ENCODE data around the gene TRAF3IP1.
"Not testable (repeated sequence)": the region's sequence is repeated elsewhere in the genome, so short reads cannot be mapped to it uniquely, and the experiment has no call there.

Gene TRAF3IP1

DNA sequence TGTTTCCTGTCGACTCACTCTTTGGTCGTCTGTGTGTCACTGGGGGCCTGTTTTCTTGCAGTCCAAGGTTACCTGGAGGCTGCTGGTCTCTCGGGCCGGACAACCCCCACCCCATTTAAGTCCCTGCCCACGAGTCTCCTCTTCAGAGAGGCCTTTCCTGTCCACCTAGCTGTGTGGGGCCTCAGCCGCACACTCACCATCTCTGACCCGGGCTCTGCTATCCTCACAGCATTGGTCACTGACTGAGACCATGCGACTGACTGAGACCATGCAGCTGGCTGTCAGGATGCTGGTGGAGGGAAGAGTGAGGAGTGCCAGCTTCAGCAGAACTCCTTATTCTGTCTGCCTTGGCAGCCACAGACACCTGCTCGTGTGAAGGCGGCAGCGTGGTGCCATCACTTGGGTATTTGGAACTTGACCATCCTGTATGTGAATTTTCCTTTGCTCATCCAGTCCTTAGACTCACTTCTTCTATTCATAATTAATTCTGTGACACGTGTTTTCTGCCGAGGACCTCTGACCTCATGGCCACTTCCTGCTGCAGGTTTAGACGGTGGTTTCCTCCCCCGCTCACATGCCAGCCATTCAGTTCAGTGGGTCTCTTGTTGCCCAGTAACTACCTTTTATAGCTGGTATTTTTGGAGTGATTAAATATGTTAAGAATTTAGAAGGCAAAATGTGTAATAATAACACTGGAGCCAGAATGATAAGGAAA is 58.9 kb downstream of the TRAF3IP1 start:
- DNase-seq, result no peak

DNA sequence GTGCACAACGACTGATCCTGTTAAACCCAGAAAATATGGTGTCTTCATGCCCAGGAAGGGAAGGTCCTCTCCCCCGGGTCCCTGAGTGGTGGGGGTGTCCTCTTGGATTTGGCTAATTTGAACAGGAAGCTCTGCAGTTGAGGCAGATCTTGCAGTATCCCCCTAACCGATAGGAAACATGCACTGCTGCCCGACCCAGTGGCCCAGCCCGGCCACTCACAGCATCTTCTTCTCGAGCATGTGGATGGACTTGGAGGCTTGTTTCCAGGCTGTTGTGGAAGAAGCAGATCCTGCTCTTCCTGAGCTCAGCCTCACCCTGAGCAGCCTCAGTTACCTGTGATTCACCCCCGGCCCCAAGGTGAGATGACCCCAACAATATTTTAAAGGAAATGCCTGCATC is 60.0 kb downstream of the TRAF3IP1 start:
- DNase-seq, result no peak

DNA sequence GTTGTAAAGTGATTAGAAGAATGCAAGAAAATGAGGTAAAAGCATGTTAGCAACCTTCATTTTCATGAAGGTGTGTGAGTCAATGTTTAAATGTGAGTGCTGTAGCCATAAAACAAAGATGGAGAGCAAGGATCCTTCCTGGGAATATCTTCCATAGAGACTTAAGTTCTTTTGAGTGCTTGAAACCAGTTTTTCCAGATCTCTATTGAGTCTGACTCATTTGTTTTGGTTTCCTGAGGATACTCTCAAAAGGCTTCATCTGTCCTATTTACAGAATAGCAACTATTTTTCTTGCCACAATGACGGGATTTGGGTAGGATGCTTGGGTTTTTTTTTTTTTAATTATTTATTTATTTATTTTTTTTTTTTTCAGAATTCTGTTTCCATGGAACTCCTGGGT is 60.5 kb downstream of the TRAF3IP1 start:
- no peak for DNase-seq

DNA sequence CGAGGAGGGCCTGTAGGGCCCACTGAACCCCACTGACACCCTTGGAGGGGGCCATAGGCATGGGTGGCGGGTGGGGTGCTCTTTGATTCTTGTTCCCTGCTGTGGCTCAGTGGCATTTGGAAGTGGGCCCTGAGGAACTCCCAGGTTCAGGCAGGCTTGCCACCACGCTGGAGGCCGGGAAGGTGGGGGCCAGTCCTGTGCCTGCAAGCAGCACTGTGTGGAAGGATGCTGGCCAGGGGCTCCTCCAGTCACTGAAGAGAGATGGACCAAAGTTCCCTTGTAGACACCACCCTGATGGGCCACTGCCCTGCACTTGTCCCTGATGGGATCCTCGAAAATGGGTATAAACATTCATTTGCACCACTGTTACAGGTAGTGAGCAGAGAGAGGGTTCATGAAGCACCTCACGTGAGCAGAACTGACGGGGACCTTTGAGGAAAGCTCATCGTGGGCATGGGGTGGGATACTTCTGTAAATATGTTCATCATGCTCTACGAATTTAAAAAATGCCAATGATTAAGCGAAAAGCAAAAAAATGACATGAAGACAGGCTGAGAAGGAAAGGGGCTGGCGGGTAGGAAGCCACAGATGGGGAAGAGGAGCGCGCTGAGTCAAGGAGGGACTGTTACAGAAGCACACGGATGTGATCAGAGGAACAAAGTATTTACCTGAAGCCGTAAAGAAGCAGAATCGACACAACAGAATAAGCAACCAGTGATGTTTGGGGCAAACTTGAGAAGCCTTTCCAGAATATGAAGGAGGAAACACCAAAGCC is 61.2 kb downstream of the TRAF3IP1 start:
- DNase-seq, result no peak

DNA sequence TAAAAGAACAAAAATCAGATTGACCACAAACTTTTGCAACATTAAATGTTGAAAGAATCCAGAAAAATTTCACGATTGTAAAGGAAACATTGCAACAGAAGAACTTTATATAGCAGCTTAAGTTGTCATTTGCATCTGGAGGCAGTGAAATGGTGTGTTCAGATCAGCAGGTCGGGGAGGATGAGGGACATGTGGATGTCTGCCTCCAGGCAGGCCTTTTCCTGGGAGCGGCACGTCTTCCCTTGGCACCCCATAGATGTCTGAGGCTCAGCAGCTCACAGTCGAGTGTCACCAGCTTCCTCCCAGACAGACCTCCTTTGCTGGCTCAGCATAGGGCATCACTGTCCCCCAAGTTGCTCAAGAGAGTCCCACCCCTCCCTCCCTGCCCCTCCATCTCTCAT is 62.1 kb downstream of the TRAF3IP1 start:
- no peak for DNase-seq

DNA sequence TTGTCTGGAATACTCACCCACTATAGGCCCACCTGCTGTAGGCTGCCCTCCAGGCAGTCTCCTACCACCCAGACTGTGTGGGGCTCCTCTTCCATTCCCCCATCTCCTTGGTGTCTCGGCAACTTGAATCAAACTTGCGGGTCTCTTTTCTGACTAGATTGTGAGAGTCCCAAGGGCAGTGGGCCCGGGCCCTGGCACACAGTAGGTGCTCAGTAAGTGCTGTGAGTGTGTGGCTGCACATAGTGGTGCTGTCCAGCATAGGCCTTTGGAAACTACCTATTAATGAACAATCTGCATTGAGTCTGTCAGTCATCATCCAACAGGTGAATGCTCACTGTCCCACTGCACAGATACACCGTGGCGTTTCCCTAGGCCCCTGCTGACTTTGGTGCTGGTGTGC is 62.8 kb downstream of the TRAF3IP1 start:
- no peak for DNase-seq

DNA sequence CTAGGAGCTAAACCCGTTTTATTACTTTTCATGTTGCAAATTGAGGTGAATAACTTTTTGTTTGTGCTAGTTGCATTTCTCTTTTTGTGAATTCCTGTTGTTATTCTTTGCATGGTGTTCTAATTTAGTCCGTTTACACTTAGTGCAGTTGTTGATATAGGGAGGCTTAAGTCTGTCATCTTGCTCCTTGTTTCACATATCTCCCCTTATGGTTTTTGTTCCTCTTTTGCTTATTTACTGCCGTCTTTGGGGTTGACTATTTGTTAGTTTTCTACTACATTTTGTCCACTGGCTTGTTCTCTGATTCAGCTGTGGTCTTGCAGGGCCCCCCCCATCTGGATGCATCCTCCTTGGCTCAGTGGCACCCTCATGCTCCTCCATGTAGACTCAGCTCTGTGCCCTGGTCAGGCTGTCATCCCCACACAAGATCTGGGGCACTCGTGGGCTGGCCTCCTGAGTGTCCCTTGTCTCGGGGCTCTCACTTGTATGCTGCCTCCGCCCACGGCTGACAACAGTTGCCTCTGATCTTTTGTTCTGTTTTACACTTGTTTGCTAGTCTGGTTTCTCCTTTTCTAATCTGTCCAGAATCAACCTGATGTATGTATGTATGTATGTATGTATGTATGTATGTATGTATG is 63.5 kb downstream of the TRAF3IP1 start:
- no peak for DNase-seq

DNA sequence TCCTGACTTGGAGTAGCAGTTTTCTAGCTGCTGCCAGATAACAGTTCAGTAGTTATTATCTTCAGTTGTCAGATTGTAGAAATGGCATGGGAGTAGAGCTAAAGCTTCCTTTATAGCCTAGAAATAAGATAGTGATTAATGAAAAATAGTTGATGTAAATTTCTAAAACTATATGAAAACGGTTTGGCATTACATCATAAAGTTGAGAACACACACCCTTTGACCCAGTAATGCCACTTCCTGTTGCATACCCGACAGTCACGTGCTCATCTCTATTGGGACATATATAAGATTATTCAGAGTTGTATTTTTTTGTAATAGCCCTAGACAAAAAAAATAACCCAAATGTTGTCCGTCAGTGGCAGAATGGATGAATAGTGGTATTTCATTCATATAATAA is 67.0 kb downstream of the TRAF3IP1 start:
- no peak for DNase-seq

DNA sequence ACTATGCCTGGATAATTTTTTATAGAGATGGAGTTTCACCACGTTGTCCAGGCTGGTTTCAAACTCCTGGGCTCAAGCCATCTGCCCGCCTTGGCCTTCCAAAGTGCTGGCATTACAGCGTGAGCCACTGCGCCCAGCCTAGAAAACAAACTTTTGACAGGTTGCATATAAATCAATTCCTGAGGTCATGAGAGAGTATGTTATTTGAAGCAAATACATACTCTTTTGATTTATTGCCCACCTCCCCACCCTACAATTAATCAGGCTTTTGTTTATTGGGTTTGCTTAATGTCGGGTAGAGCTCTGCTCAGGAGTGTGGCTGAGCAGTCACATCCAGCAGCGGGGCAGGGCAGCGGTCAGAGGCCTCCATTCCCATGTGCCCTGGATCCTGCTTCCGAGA is 68.5 kb downstream of the TRAF3IP1 start:
- no peak for DNase-seq

DNA sequence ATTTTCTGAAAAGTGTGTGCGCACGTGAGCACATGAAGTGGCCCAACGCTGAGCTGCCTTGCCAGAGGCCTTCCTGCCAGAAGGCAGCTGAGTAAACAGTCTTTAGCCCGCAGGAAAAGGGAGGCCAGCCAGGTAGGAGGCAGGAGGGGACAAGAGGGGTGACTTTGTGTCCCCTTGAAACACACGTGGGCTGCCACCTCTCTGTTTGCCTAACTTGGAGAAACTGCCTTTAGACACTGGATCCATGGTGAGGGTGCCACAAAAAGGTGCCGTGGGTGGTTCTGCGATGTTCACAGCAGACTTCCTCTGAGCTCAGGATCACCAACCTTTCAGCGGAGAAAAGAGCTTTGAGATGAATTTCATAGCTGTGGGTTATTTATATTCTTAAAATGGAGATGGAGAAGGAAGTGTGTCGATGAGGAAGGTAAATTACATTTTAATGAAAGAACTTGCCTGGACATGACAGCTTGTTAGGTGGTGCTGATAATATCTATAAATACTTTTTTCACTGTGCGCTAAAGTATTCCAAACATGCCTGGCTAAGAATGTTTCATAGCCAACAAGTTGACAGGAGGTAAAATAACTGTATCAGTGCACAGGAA is 69.8 kb downstream of the TRAF3IP1 start:
- DNase-seq, result no peak

DNA sequence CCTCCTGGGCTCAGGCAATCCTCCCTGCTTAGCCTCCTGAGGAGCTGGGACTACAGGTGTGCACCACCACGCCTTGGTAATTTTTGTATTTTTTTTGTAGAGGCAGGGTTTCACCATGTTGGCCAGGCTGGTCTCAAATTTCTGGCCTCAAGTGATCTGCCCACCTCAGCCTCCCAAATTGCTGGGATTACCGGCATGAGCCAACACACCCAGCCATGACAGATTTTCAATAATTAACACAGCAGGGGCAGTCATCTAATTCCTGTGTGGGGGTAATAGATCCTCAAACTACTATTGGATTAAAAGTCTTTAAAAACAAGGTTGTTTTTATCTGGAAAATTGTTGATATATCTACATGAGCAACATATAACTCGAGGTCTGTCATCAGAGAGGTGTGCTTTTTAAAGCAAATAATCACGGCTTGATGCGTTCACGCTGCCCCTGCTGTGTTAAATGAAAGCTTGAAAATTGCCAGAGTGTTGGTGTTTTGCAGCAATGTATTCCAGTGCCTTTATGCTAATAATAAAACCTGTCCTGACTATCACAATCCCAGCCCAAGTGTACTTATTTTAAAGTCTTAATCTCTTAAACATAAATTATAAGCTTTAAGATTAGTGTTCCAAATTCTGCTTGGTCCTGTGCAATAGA is 70.8 kb downstream of the TRAF3IP1 start:
- no peak for DNase-seq

DNA sequence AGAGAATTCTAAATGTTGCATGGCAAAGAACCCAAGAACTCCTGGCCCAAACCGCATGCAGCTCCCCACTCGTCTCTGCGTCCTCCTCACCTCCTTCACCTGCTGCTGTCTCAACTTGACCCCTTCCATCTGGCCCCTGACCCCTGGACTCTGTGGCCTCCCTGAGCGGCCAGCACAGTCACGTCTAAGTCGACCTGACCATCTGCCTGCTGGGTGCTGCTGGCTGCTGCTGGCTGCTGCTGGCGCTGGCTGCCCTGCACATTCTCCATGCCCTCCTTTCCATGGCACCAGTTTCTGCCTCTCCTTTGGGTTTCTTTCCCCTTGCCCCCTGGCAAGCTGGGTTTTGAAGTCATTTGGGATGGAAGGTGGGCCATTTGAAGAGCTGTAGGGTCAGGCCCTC is 76.3 kb downstream of the TRAF3IP1 start:
- no peak for DNase-seq

DNA sequence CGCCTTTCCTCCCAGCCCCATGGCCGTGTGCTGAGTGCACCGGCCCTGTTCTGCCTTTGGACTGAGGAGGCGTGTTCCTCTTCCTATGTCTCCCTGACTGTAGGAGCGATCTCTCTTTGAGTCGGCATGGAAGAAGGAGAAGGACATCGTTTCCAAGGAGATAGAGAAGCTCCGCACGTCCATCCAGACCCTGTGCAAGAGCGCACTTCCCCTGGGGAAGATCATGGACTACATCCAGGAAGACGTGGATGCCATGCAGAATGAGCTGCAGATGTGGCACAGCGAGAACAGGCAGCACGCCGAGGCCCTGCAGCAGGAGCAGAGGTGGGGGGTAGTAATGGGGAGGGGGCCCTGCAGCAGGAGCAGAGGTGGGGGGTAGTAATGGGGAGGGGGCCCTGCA is 77.0 kb downstream of the TRAF3IP1 start:
- DNase-seq, result no peak

DNA sequence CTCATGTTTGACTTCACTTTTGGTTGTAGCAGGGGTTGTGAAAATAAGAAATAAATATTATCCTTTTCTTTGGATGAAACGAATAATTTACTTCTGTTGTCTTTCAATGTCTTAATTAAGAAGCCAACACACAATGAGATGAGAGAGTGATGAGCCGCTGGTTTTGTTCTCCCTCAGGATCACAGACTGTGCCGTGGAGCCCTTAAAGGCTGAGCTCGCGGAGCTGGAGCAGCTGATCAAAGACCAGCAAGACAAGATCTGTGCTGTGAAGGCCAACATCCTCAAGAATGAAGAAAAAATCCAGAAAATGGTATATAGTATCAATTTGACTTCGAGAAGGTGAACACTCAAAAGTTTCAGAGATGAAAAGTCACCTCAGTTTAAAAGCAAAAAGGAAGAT is 78.3 kb downstream of the TRAF3IP1 start:
- DNase-seq, result no peak

DNA sequence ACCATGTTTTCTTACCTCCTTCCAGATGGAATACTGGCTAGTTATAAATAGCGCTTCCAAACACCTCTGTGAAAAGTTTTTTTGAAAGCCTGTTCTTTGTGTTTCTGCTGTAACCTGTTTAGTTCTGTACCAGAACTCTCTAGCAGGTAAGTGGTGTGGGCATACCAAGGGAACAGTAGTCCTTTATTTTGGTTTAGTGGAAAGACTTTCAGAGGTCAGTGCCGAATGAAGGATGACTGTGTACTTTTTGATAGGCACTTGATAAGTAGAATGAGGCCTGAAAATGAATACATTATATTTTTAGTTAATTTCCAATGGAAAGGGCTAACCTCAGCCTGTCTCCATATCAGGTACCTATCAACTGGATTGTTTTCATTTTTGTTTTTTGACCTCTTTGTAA is 78.8 kb downstream of the TRAF3IP1 start:
- DNase-seq, result no peak

DNA sequence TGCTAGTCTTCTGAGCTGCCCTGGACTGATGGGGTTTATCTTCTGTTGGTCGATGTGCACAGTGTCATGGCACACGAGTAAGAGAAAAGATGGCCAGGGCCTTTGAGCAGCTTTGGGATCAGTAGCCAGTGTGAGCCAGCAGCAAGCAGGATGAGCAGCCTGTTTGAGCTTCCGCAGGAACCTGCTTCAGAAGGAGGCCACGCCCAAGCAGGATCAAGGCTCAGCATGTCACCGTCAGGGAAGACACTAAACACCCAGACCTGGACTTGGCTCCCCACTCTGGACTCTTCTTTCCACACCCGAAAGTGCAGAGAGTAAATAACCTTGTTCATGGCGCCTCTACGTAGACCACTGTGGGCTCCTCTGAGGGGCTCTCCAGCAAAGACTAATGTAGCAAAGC is 81.2 kb downstream of the TRAF3IP1 start:
- no peak for DNase-seq

DNA sequence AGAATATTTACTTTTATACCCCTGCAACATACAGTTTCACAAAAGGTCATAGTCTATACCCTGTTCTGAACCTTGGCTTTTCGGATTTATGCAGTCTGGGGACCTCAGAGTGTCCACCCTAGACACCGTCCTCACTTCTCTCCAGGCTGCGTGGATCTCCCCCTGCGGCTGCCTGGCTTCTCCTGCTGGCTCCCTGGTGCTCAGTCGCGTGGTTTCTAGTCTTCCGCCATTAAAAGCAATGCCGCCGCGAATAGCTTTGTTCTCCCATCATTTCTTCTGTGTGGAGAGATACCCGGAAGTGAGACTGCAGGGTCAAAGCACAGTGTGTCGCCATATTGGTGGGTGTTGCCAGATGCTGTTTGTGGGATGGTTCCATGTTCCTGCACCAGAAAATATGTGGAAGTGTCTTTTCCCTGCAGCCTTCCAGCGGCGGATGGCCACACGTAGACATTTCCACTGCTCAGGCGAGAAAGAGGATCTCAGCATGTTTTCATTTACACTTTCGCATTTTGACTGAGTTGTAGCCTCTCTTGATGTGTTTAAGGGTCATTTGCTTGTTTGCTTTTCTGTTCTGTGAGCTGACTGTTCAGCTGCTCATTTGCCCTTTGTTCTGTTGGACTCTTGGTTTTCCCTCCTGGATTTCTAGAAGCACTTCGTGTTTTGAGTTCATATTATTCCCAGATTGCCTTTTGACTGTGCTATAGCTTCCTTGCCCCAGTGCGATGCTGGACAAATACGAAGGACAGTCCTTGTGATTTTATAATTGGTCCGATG is 83.5 kb downstream of the TRAF3IP1 start:
- no peak for DNase-seq

DNA sequence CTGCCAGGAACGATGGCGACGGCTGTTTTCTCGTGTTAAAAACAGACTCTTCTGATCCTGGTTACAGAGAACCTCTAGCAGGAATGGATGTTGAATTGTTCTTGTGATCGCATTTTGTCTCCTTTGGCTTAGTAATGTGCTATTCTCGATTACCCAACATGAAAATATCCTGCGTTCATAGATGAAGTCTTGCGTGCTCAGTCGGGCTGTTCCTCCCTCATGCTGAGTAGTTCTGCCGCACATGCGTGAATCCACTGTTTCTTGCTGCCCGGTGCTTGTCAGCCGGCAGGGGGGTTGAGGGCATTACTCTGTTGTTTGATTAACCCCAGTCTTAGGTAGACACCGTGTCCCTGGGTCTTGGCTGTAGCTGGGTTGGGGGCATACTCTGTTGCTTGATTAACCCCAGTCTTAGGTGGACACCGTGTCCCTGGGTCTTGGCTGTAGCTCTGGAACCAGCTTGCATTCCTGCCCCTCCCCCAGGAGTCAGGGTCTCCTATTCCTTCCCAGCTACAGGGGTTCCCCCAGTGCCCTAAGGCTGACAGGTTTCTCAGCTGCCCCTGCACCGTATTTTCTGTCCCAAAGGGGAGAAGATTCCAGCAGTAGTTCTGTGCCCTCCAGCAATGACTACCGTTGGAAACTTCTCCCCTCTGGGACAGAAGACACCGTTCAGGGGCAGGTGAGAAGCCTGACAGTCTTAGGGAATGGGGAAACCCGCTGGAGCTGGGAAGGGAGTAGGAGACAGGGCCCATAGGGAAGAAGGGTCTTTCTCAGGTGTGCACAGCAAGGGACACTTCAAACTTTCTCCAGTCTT is 84.3 kb downstream of the TRAF3IP1 start:
- DNase-seq, result no peak

DNA sequence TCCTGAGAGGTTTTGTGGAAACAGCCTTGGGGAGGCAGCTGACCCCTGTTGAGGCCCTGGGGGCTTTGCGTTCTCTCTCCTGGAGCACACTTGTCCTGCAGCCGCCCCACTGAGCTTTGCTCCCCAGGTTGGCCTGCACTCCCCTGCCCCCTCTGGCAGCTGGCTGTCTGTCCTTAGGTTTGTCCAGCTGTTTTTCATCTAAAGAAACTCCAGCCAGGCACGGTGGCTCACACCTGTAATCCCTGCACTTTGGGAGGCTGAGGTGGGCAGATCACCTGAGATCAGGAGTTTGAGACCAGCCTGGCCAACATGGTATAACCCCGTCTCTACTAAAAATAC is 84.9 kb downstream of the TRAF3IP1 start:
- DNase-seq, result not testable (repeated sequence)
